Measurements from ENCODE around the gene ACTR5. TPM values are rescaled to one million over a fixed set of nuclear protein-coding genes. Genes with fewer than 3 reads are reported as not detected.
A peak's percentile ranks its signal among the peaks of the same experiment; 100 is the strongest.

Gene ACTR5
- total RNA-seq, 4 donors from 2014 or later = 7.2 to 21.3 (median 11.4) TPM

DNA sequence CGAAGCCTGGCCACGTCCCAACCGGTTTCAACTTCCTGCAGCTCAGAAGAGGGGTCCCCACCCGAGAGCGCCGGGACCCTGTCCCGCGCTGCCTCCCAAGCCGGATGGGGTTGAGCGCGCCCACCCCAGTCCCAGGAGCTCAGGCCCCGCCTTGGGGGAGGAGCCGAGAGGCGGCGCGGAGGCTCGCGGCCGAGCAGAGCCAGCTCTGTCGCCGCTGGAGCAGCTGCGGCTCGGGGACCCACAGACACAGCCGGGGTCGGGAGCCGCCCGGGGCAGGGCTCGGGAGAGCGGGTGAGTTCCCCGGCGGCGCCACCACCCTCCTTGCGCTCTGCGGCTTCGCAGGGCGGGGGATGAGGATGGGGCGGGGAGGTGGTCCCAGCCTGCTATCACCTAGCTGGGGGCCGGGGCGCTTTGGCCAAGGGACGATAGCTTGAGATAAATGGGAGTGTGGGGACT lies 57.3 kb downstream of the ACTR5 start, which contains the start of gene PPP1R16B:
Gene PPP1R16B (plus strand): TSS at position 196 of the 456 bp plus-strand sequence. CDS start 30,229 bp downstream, outside the sequence.
- in situ Hi-C loops (cut with MboI; ENCODE audit: low pct_ligation_motif_present in 1 of 4, low pct_unique_long_range_greater_than_20kb in 1 of 4, low sequenced_read_pairs in 3 of 4) = loop anchor here in 1 of 4 donors (10.0 kb wide), 1 partner anchor 69 kb away; no protein-coding TSS in a partner anchor

DNA sequence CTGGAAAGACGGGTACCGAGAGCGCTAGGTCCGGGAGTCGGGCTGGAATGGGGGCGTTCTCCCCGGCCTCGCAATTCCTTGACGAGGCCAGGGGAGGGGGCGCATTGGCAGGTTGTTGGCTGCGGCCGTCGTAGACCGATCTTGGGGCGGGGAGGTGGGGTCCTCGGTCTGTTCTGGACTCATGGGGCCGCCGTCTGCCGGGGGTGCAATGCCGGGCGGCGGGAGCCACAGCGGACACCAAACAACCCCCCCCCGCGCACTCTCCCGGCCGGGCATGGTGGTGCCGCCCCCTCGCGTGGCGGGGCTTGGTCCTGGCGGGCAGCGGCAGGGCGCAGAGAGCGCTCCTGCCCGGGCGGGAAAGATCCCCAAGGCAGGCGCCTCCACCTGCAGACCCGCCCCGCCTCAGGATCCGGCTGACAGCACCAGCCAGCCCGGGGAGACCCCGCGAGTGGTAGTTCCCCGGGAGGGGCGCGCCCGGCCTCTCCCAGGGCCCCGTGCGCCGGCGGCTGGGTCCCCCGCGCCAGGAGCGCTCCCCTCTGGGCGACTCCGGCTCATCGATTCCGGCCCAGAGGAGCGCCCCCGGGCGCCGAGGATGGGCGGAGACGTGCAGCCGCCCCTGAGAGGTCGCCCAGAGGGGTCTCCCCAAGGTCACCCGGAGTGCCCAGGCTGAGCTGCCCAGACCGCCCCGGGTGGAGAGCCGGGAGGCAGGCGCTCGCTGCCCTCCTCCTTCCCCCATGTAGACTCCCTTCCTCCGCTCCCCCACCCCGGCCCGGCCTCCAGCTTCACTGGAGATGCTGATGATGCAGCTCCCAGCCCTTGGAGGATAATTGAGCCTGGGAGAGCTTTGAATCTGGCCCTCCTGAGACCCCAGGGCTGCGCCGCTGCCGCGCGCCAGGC lies 57.9 kb downstream of the ACTR5 start:
- Histone ChIP-seq H3K27ac (peak overlapping the region; percentile 74 to 82 (median 80)), H3K4me1 (peaks cover 4 to 24% (median 17%) of the 10 kb centered on the region in 4 donors), H3K27me3 (peaks cover 58% of the 10 kb centered on the region), H3K4me3 (peak overlapping the region; percentile 27 to 72 (median 36)), H3K36me3 (no peaks in the 10 kb centered on the region), H3K9me3 (no peaks in the 10 kb centered on the region)
- intact Hi-C loops (cut with DNase I; ENCODE audit: low total_unique reads) = no loop called here
- peak; percentile 38 for DNase-seq
- WGBS, 2 donors (ENCODE audit: low coverage in 1 of 2) = 6% methylated on average over 55 of the region's 81 CpGs; no CpG with 5 or more reads in 1 of the 2 donors
- TF ChIP-seq EP300 (IDR thresholded peaks at IDR 0.05; ENCODE audit: low read depth) = no peak
- no peak for TF ChIP-seq POLR2AphosphoS5 (IDR thresholded peaks at IDR 0.05)
- no peak for TF ChIP-seq POLR2A (IDR thresholded peaks at IDR 0.05)
- TF ChIP-seq, protein P1, sequence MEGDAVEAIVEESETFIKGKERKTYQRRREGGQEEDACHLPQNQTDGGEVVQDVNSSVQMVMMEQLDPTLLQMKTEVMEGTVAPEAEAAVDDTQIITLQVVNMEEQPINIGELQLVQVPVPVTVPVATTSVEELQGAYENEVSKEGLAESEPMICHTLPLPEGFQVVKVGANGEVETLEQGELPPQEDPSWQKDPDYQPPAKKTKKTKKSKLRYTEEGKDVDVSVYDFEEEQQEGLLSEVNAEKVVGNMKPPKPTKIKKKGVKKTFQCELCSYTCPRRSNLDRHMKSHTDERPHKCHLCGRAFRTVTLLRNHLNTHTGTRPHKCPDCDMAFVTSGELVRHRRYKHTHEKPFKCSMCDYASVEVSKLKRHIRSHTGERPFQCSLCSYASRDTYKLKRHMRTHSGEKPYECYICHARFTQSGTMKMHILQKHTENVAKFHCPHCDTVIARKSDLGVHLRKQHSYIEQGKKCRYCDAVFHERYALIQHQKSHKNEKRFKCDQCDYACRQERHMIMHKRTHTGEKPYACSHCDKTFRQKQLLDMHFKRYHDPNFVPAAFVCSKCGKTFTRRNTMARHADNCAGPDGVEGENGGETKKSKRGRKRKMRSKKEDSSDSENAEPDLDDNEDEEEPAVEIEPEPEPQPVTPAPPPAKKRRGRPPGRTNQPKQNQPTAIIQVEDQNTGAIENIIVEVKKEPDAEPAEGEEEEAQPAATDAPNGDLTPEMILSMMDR (IDR thresholded peaks at IDR 0.05) = no peak
- in situ Hi-C loops (cut with MboI; ENCODE audit: low pct_ligation_motif_present in 1 of 4, low pct_unique_long_range_greater_than_20kb in 1 of 4, low sequenced_read_pairs in 3 of 4) = loop anchor here in 1 of 4 donors (10.0 kb wide), 1 partner anchor 69 kb away; no protein-coding TSS in a partner anchor

More for the DNA sequence above, 57.3 kb downstream of the ACTR5 start, which contains the start of gene PPP1R16B:
- intact Hi-C loops (cut with DNase I; ENCODE audit: low total_unique reads) = no loop called here
- peaks cover 58% of the 10 kb centered on the region for H3K27me3 ChIP-seq
- no peaks in the 10 kb centered on the region for H3K9me3 ChIP-seq
- H3K36me3 ChIP-seq = no peaks in the 10 kb centered on the region
- H3K4me3 ChIP-seq = peak within 1 kb of the TSS; percentile 27 to 72 (median 36)
- peak within 1 kb of the TSS; percentile 74 to 82 (median 80) for H3K27ac ChIP-seq
- H3K4me1 ChIP-seq = peaks cover 4 to 24% (median 17%) of the 10 kb centered on the region in 4 donors
- DNase-seq = peak; percentile 70
- TF ChIP-seq EP300 (IDR thresholded peaks at IDR 0.05; ENCODE audit: low read depth) (no peak), POLR2A (IDR thresholded peaks at IDR 0.05) (peak; percentile 50), POLR2AphosphoS5 (IDR thresholded peaks at IDR 0.05) (peak; percentile 35 to 55 (median 51))
- TF ChIP-seq, protein P1 (IDR thresholded peaks at IDR 0.05) = no peak
- WGBS, 2 donors (ENCODE audit: low coverage in 1 of 2) = 3% methylated on average over 29 of the region's 40 CpGs; no CpG with 5 or more reads in 1 of the 2 donors

DNA sequence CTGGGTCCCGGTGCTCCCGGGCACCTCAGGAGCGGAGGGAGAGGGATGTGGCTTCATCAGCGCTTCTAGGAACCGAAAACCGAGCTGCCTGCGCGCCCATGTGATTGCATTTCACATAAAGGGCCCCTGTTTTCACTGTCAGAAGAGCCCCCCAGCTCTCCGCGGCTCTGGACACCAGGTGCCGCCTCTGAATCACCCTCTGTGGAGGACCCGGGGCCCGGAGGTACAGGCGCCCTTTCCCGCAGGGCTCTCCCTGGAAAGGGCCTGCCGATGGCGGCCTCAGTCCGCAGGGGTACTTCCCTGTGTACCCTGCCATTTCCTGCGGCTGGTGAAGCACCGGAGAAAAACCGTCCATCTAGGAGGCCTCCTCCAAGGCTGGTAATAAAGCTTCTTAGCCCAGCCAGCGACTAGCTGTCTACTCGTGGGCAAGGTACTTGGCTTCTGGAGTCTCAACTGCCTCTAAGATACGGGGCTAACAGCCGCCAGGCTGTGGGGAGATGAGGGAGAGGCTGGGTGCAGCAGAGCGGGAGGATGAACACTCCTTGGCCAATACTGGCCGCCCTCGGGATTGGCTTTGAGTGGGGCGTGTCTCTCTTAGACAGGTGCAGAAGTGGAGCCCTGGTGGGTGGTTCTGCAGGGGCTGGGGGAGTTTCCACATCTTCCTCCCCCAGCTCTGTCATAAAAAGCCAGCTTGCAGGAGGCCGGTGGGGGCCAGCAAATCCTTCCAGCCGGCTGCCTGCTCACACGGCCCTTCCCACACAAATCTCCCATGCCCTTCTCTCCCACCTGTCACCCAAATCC lies 58.8 kb downstream of the ACTR5 start:
- peak overlapping the region; percentile 74 to 82 (median 80) for H3K27ac ChIP-seq
- in situ Hi-C loops (cut with MboI; ENCODE audit: low pct_ligation_motif_present in 1 of 4, low pct_unique_long_range_greater_than_20kb in 1 of 4, low sequenced_read_pairs in 3 of 4) = loop anchor here in 1 of 4 donors (10.0 kb wide), 1 partner anchor 68 kb away; no protein-coding TSS in a partner anchor

More for the DNA sequence above, 58.8 kb downstream of the ACTR5 start:
- H3K9me3 ChIP-seq = no peaks in the 10 kb centered on the region
- TF ChIP-seq POLR2A (IDR thresholded peaks at IDR 0.05) (no peak), EP300 (IDR thresholded peaks at IDR 0.05; ENCODE audit: low read depth) (no peak), POLR2AphosphoS5 (IDR thresholded peaks at IDR 0.05) (no peak)
- TF ChIP-seq, protein P1 (IDR thresholded peaks at IDR 0.05) = no peak
- peak overlapping the region in 3 of 4 donors; percentile 34 to 72 (median 39) for H3K4me3 ChIP-seq
- intact Hi-C loops (cut with DNase I; ENCODE audit: low total_unique reads) = no loop called here
- no peaks in the 10 kb centered on the region for H3K36me3 ChIP-seq
- peaks cover 58% of the 10 kb centered on the region for H3K27me3 ChIP-seq
- peak; percentile 36 for DNase-seq
- peaks cover 4 to 24% (median 17%) of the 10 kb centered on the region in 4 donors for H3K4me1 ChIP-seq
- WGBS, 2 donors (ENCODE audit: low coverage in 1 of 2) = 20 to 30% methylated on average over 2 to 26 of the region's 32 CpGs
